Fibroblast of skin of abdomen (primary cell): ENCODE data around the gene SERPINE3.

Source experiments
- DNase-seq: peaks from one replicate; pipeline ENCODE4 v3.0.0-alpha.2; 2013

The SERPINE3 gene

DNA sequence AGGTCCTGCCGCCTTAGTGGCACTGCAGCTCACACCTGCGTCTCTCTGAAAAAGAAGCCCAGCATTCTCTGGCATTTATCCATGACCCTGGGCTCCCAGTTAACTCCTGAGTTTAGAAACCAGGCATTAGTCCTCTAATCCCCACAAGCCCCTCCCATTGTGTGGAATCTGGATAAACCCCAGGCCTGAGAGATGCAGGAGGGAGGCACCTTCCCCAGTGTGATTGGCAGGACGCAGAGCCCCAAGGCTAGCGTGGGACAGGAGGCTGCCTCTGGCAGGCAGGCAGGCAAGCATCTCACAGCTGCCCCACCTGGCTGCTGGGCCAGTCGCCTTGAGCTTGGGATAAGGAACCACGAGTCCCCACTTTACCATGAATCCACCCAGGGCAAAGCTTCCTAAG is 11.0 kb upstream of the SERPINE3 start:
- no peak for DNase-seq

- DNase-seq = no peak
Measured at GRCh38 chr13:51329606-51330005, 9.9 kb upstream of the SERPINE3 start.

GRCh38 chr13:51330791-51331190 is 8.7 kb upstream of the SERPINE3 start:
- peak; percentile 10 for DNase-seq

DNA sequence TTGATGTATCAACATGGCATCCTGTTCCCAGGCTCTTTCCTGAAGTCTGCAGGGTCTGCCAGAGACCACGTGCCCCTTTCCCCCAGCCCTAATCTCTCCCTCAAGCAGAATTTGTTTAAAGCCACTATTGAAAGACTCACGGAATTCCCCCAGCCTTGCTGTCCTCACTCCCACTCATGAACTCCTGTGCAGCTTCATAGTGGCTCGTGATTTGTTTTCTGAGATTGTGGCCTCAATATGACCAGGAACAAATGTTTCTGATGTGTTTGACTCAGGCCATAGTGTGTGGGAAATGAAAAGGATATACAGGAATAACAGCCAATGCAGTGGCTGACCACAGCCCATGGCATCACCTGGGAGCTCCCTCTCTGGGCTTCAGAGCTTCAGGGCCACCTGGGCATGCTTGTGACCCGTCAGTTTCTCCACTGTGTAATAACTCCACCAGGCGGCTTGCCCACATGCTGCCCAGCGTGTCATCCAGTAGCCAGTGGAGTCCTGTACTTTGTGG is 8.1 kb upstream of the SERPINE3 start:
- no peak for DNase-seq

- no peak for DNase-seq
Measured at GRCh38 chr13:51332566-51333361, 6.7 kb upstream of the SERPINE3 start.

DNA sequence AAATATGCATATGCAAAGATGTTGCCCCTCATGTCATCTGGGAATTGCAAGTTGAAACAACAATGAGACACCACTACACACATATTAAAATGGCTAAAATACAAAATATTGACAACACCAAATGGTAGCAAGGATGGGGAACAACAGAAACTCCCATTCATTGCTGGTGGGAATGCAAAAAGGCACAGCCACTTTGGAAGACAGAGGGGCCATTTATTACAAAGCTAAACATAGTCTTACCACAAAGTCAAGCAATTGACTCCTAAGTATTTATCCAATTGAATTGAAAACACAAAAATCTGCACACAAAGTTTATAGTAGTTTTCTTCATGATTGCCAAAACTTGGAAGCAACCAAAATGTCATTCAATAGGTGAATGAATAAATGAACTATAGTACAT is 6.1 kb upstream of the SERPINE3 start:
- no peak for DNase-seq

DNA sequence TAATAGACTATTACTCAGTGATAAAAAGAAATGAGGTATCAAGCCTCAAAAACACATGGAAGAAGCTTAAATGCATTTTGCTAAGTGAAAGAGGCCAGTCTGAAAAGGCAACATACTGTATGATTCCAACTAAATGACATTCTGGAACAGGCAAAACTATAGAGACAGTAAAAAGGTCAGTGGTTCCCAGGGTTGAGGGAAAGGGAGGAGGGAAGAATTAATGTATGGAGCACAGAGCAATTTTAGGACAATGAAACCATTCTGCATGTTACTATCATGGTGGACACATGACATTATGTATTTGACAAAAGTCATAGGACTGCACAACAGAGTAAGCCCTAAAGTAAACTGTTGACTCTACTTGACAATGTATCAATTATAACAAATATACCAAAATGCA is 5.7 kb upstream of the SERPINE3 start:
- no peak for DNase-seq

GRCh38 chr13:51336746-51337145 is 2.7 kb upstream of the SERPINE3 start:
- DNase-seq = no peak

DNA sequence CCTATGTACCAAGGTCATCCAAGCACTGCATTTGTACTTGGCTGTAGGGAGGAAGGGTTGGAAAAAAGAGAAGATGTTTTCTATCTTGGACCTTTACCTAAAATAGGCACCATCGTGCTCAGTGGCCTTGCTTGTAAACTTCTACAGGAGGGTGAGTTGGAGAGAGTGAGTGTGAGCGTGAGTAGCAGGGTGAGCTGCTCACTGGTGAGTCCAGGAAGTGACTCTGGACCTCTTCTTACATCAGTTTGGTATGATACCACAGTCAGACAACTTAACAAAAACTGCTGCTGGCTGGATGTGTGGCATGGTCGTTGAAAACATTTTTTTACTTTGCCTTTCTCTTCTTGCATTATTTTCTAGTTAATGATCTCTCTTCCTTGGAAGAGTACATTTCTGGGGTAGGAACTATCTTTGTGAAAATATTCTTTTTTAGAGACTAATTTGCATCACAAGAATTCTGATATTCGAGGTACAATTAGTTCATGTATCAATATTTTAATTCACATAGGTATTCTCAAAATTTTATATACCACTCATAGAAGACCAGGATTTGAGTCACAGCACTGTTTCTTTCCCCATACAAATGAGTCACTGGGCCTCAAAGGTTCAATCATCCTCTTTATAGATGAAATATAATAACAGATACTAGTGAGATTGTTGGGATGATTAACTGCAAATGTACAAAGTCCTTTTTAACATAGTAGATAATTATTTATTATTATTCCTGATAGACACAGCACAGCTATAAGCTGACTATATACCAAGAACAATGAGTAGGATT is 651 bp downstream of the SERPINE3 start:
- DNase-seq = peak; percentile 14

GRCh38 chr13:51341232-51341631 is 1.7 kb downstream of the SERPINE3 start:
- no peak for DNase-seq

GRCh38 chr13:51341791-51342190 is 2.3 kb downstream of the SERPINE3 start:
- DNase-seq = no peak

DNA sequence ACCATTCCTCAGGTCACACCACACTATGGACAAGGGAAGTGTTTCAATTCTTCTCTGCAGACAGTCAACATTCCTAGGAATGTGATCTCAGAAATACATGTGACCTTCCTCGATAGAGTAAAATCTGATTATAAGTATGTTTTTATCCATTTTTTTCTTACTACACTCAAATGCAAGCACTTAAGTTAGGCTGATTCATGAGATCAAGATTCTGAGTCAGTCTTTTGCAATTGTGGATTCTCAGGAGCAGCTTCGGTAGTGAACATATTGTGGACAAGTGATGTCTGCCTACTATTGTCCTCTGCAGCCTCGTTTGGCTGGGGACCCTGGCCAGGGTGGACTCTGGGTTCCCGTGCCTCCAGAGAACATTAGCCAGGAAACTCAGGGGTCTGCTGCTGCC is 3.2 kb downstream of the SERPINE3 start:
- peak; percentile 72 for DNase-seq

GRCh38 chr13:51343475-51343874 is 4.0 kb downstream of the SERPINE3 start:
- peak; percentile 55 for DNase-seq

GRCh38 chr13:51346397-51346796 is 6.9 kb downstream of the SERPINE3 start:
- no peak for DNase-seq

DNA sequence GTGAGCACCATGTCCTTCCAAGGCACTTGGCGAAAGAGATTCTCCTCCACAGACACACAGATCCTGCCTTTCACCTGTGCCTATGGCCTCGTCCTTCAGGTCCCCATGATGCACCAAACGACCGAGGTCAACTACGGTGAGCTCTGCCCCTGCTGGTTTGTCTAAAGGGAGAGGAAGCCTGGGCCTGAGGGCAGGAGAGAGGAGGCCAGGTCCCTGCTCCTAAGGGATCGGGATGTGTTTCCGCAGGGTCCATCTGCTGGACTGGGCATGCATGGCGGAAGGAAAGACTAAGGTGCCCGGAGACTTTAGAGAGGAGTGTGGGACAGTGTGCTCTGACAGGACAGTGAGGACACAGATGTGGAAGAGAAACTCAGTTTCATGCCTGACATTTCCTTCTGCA is 7.6 kb downstream of the SERPINE3 start:
- DNase-seq = no peak

GRCh38 chr13:51348069-51348967 is 8.8 kb downstream of the SERPINE3 start:
- DNase-seq = no peak

DNA sequence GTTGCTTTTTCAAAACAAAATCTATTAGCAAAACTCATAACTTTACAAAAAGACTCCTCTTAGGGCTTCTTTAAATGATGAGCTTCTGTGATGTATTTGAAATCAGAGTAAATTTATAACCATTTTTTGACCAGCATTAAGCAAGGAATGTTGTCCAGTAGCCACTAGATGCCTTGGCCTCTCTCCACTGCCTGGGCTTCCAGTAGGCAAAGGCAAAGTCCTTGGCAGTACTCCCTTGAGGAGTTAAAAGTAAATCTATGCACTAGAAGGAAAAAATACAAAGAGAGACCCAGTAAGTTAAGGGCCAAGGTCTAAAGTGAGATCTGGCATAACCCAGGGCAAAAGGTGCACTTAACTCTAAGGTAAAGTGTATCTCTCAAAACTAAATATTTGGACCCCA is 9.5 kb downstream of the SERPINE3 start:
- DNase-seq = no peak

- DNase-seq = no peak
Measured at GRCh38 chr13:51355217-51355616, 15.7 kb downstream of the SERPINE3 start.

GRCh38 chr13:51357928-51358595 is 18.6 kb downstream of the SERPINE3 start:
- DNase-seq = no peak

DNA sequence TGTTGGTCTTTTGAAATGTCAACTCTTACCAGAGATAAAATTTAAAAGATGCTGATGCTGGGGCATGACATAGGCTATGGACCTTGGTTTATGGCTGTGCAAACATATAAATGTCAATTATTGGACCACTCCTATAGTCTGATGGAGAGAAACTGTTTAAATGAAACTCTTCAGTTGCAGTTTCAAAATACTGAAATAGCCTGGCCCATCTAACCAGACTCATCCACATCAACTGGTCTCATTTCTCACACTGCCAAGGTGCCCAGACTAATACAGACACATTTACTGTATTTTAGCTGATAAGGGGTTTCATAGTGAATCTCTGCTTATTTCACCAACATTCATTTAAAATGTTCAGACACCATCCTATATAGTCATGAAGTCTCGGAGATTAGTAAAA is 19.9 kb downstream of the SERPINE3 start:
- DNase-seq = no peak

DNA sequence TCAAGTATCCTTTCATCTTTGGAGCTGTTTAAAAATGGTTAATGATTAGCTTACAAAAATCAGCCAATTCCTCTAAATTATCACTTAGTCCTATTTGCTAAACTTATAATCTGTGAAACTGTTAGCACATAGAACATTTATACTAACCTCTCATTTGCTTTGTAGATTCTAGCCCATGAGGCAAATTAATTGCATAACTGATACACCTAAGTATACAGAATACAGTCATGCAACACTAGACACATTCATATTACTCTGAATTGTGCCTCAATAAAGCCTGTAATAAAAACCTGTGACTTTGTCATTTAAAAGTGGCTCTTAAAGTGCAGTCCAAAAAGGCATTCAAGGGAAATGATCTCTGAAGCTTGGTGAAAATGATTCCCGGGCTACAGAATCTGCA is 21.0 kb downstream of the SERPINE3 start:
- no peak for DNase-seq

- DNase-seq = peak; percentile 66
Measured at GRCh38 chr13:51361106-51361505, 21.6 kb downstream of the SERPINE3 start.
